GM18861 (cell line): ENCODE data around the gene TNPO3.

Experiments
- ATAC-seq: cut with Tn5 transposase; IDR thresholded peaks from one replicate; pipeline ENCODE4 v1.9.1; 2021; ENCODE audit not compliant: unreplicated experiment

Gene TNPO3

DNA sequence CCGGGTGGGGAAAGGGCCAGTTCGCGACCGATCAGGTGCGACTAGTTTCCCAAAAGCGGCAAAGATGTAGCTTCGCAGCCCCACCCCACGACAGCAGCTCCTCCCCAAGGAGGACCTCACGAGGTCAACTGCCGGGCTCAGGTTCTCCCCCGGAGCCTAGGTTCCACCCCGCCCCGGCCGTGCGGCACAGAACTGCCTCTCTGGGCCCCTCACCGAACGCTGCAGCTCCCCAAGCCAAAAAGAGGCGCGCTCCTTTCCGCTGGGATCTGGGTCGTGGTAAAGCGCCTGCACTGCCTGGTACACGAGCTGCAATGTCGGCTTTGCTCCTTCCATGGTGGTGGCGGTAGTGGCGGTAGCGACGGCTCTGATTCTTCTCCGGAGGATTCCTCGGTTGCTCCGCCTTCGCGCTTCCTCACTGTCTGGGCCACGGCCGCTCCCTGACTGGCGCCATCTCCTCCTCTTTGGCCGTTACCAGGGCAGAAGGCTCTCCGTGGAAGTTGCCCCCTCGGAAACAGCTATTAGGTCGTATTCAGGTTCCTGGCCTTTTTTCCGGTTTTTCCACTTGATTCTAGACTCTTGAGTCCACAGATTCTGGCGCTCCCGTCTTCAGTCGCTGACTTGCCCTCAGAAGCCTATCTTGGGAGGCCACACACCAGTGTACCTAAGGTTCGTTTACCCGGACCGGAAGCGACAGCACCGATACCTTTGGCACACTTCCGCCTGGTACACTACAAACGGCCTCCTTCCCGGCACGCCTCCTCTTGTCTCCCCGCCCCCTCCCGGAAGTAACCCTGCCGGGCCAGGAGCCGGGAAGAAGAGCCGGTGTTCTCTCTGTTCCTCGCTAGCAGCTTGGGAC is at the start of gene TNPO3:
Gene TNPO3, minus strand, starts transcription at position 674 of the 856 bp plus-strand sequence. Its CDS starts 341 bp downstream, at position 333.
- peak; percentile 73 for ATAC-seq

DNA sequence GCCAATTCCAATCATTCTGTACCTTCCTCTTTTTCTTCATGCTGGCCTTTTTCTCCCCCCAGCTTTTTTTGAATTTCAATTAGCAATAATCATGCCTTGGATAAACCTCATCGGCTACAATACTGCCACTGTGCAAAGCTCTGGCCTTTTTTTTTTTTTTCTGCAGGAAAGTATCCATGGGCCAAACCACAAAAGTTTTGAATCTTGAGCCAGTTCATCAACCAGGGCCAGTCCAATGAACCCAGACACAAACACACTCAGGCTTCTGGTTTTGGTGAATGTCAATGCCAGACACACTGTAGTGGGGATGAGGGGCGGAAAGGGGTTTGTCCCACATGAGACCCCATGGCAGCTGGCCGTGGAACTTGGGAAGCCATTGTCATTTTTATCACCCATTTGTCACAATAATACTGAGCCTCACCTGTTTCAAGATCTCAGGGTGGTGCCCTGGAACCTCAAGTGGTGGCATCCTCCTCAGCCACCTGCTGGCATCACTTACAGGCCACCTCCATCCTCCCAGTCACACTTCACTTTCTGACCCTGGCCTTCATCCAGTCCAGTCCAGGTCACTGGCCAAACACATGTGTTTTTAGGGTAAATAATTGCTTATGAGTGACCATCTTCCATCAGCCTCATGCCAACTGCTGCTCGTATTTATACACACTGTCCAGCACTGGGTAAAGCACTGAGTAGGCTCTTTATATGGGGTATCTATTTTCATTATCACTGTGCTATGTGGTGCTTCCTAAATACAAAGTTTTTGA is 48.8 kb upstream of the TNPO3 start:
- ATAC-seq = no peak

DNA sequence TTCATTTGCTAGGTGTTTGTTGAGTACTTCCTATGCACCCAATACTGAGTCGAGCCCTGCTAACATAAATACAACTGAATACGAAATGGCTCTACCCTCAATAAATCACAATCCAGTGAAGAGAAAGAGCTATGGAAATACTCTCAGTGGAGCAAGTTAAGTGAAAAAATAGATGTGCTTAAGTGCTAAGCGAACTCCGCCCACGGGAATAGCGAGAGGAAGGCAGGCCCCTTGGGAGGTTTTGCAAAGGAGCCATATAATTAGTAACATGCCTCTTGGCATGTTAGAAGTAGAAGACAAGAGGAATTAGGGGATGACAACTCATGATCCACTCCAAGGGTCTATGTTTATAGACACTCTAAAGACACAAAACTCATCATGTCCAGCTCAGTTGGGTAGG is 46.8 kb upstream of the TNPO3 start:
- no peak for ATAC-seq

DNA sequence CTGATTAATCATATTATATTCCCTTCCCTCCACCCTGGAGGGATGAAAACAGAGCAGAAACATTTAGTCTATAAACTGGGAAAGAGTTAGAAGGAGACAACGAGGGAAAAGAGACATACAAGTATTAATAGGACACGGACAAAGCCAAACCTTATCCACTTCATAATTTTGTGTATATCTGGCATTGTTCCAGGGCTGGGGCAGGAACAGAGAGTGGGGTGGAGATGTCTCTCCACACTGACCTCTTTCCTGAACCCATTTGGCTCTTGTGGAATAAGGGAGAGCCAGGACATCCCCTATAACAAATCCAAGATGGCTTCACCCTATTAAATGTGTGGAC is 45.9 kb upstream of the TNPO3 start:
- no peak for ATAC-seq

DNA sequence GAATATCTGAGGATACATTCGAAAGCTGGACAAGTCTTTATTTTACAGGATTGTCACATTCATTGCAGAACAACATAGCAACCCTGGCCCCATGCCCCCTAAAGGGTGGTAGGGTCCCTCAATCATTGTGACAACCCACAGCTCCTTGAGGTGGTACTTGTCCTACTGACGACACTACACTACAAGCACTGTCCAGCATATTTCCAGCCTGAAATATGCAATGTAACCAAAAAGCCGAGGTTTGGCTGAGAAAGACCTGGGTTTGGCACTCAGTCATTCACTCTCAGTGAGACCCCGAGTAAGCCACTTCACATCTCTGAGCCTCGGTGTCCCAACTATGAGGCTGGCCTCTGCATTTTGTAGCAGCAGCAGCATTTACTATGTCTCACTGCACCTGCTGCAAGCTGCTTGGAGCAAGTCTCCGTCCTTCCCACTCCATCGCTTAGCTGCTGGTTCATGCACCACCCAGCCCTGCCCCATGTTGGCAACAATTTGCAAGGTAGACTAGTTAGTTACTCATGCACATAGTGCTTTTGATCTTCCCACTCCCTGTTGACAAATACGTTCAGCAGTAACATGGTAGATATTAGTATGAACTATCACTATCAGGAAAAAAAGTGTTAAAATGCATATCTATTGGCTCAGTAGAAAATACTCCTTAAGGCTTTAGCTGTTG is 43.6 kb upstream of the TNPO3 start:
- no peak for ATAC-seq

DNA sequence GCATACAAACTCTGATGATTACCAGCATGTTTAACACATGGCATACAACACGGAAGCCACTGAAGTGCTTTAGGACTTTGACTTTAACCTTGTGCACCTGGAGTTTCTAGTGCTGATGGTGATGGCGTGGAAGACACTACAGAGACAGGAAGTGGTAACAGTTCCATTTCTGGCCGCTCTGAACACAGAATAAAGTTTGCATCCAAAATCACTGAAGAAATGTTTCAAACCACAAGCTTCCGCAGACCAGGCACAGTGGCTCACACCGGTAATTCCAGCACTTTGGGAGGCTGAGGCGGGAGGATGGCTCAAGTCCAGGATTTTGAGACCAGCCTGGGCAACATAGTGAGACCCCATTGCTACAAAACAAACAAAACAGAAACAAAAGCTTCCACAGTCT is 40.3 kb upstream of the TNPO3 start:
- peak; percentile 81 for ATAC-seq

DNA sequence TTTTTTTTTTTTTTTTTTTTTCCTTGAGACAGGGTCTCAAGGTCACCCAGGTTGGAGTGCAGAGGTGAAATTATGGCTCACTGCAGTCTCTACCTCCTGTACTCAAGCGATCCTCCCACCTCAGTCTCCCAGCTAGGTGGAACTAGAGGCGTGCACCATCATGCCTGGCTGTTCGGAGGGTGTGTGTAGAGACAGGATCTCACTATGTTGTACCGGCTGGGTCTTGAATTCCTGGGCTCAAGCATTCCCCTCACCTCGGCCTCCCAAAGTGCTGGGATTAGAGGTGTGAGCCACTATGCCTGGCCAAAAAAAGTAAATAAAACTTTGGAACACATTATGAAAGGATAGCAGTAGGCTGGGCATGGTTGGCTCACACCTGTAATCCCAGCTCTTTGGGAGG is 39.6 kb upstream of the TNPO3 start:
- ATAC-seq = no peak

DNA sequence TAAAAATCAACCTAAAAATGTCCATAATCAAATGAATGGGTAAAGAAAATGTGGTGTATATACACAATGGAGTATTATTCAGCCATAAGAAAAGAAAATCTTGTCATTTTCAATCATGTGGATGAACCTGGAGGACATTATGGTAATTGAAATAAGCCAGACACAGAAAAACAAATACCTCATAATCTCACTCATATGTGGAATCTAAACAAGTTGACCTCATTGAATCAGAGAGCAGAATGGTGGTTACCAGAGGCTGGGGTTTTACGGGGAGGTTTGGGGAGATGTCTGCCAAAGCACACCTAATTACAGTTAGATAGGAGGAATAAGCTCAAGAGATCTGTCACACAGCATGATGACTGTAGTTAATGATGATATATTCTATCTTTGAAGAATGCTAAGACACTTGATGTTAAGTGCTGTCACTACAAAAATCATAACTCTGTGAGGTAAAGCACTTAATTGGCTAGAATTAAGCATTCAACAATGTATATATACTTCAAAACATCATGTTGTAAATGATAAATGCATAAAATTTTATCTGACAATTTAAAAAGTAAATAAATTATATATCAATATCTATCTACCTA is 39.1 kb upstream of the TNPO3 start:
- no peak for ATAC-seq

DNA sequence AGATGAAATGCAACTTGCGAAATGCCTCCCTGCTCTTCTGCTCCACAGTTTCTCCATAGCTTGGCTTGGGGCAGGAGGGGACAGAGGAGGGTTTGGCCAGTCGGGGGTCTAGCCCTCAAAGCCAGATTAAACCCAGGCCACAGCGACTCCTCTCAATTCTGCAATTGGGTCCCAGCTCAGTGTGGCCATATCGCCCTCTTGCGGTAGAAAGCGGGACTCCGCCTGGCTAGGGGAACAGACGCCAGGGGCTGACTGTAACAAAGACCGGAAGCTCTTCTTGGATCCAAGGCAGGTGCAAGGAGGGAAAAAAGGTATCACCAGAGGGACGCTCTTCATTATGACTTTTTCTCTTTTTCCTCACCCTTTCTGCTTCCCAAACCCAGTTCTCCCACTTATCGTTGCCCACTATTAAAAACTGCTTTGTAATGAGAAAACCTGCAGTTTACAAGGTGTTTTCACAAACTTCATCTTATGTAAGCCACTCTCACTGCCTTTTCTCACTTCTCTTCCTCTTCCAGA is 36.6 kb upstream of the TNPO3 start:
- no peak for ATAC-seq

DNA sequence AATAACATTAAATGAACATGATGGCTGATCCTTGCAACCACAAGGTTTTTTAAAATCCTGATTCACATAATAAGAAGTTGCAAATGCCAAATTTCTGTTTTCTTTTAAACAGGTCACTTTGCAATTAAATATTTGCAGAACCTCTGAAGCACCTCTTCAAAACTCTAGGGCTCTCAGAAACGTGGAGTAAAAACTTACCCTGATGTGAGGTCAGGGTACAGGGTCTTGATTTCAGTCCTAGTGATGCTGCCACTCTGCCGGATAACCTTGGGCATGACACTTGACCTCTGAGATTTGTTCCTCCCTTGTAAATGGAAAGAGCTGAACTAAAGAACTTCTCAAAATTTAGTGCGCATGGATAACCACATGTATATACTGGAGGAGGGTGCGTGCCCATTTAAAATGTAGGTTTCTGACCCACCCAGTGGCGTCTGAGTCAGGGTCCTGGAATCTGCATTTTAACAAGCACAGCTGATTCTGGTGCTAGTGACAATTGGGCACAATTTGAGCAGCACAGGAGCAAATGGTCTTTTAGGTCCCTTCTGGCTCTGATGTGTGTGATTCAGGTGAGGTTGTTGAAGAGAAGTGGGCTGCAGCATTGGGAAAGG is 35.5 kb upstream of the TNPO3 start:
- no peak for ATAC-seq

DNA sequence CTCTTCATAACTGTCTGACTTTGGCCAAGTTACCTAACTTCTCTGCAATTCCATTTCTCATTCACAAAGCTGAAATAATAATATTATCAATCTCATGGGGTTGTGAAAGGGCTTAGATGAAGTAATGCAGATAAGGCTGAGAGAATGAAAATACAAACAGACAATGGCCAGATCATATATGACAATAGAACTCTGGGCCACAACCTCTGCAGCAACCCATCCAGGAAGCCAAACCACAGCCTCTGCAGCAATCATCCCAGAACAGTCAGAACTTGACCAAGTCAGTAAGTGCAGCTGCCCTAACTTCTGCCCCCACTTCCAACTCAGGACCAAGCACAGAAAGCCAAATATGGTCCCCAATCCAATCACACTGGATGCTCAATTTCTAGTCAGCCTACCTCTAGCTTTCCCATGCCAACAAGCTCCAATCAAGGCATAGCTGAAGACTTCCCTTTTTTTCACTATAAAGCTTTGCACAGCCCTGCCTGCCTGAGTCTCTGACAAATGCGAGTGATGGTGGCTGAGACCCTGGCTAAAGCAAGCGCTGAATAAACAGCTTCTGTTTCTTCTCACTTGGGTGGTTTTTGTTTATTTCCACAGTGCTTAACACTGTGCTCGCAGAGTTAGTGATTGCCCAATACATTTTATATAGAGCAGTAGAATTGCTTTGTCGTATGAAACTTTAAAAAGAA is 34.8 kb upstream of the TNPO3 start:
- ATAC-seq = peak; percentile 63

DNA sequence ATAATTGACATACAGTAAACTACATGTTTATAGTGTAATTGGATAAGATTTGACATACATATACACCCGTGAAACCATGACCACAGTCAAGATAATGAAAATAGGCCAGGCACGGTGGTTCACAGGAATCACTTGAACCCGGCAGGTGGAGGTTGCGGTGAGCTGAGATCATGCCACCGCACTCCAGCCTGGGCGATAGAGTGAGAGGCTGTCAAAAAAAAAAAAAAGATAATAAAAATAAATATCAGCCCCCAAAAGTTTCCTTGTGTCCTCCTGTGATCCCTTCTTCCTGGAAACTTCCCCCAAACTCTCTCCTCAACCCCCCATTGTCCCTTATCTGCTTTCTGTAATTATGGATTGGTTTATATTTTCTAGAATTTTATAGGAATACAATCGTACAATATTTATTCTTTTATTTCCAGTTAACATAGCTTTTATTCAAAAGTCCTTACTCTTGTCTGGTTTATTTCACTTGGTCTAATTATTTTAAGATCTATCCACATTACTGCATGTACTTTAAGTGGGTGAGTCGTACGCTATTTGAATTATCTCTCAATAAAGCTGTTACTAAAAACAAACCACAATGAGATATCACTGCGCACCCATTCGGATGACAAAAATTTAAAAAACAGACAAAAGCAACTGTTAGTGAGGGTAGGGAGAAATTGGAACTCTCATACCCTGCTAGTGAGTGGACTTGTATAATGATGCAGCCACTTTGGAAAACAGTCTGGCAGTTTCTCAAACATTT is 30.1 kb upstream of the TNPO3 start:
- ATAC-seq = no peak

DNA sequence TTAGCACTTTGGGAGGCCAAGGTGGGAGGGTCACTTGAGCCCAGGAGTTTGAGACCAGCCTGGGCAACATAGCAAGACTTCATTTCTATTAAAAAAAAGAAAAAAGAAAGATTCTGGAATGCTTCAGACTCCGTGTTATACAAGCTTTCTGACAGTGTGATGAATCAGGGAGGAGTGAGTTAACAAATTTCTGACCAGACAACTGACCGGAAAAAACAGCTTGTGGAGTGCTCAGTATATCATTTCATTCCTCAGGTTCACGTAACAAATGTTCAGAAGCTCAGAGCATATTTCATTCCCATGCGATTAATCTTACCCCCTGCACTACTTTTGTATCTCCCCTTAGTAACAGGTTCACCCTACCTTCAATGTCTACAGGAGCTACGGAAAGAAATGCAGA is 28.6 kb upstream of the TNPO3 start:
- ATAC-seq = no peak

DNA sequence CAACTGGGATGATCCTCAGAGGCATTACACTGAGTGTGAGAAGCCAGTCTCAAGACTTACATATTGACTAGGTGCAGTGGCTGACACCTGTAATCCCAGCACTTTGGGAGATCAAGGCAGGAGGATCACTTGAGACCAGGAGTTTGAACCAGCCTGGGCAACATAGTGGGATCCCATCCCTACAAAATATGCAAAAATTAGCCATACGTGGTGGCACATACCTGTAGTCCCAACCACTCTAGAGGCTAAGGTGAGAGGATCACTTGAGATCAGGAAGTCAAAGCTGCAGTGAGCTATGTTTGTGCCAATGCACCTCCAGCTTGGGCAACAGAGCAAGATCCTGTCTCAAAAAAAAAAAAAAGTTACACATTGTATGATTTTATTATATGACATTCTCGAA is 23.5 kb upstream of the TNPO3 start:
- no peak for ATAC-seq

DNA sequence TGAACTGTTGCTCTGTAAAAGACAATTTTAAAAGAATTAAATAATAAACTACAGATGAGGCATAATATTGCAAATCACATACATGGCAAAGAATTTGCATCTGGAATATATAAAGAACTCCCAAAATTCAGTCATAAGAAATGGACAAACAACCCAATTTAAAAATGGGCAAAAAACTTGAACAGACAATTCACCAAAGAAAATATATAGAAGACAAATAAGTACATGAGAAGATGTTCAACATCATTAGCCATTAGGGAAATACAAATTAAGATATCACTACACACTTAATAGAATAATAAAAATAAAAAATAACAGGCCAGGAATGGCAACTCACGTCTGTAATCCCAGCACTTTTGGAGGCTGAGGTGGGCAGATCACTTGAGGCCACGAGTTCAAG is 22.0 kb upstream of the TNPO3 start:
- ATAC-seq = no peak

DNA sequence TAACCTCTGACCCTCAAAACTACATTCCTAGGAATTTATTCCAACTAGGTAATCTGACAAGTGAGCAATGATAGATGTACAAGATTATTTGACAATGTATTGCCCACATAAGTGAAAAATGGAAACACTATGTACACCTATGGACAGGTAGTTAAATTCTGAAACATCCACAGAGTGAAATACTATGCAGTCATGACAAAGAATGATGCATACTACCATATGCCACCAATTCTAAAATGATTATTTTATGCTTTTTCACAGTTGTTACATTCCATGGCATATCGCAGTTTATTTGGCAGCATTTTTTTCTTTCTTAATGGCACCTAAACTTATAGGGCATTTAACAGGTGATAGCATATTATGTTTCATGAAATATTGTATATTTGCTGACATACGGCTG is 20.1 kb upstream of the TNPO3 start:
- no peak for ATAC-seq

DNA sequence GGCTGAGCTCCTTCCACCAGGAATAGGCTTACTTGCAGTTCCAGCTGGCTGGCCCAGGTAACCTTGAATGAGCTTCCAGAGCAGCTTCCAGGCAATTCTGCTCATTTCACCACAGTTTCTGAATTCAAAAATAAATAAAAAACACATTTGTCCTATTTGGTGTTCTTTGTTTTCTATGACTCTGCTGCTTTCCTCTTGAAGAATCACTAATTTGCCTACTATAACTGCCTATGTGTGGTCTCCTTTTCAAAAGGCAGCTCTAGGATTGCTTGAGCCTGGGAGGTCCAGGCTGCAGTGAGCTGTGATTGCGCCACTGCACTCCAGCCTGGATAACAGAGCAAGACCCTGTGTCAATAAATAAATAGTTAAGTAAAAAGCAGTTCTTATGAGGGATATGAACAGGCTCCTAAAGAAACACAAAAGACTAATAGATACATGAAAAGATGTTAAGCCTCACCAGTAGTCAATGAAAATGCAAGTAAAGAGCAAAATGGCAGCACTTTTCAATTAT is 19.5 kb upstream of the TNPO3 start:
- ATAC-seq = no peak

DNA sequence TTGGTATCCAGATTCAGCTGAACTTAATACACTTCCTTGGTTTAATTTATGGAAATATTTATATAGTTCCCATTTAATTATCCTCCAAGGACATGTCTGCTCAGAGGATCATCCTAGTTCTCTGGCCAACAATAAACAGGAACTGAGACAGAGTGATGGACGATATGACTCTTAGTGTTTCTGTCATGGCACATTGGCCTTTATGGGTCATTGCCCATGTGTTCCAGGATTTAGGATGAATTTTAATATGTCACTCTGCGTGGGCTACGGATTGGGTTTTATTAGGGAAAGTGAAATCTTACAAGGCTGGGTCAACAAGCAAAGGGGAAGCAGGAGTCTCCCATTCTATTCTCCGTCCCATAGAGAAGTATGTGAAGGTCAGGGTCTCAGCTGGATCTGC is 18.8 kb upstream of the TNPO3 start:
- ATAC-seq = no peak

DNA sequence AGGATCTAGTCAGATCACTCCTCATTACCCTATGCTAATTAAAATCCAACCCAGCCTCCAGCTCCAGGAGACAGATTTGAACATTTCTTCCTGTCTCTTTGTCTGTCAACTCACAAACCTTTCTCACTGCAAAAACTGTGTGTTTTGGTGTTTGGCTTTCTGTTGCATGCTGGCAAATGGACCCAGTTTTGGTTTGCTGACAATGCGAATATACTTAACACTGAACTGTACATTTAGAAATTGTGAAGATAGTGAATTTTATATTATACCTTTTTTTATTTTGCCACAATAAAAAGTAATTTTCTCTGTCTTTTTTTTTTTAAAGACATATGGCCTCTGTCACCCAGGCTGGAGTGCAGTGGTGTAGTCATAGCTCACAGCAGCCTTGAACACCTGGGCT is 18.3 kb upstream of the TNPO3 start:
- ATAC-seq = no peak
